Glutamatergic neuron (in vitro differentiated cells): ENCODE results near the gene POU2F2. TPM values are rescaled to one million over a fixed set of nuclear protein-coding genes. Genes with fewer than 3 reads are reported as not detected.

Experiments used
- DNase-seq: peaks from one replicate; pipeline ENCODE4 v3.0.0; 2022
- H3K27ac Mint-ChIP-seq: one replicate; pipeline ENCODE4 v1.8.0; 2020; ENCODE audit warnings: mild to moderate bottlenecking, mixed read lengths, inconsistent platforms; ENCODE audit not compliant: unreplicated experiment
- H3K27me3 Mint-ChIP-seq: one replicate; pipeline ENCODE4 v1.8.0; 2020; ENCODE audit warnings: mild to moderate bottlenecking, moderate library complexity, mixed read lengths, inconsistent platforms; ENCODE audit not compliant: unreplicated experiment
- H3K36me3 Mint-ChIP-seq: one replicate; pipeline ENCODE4 v1.8.0; 2020; ENCODE audit warnings: mild to moderate bottlenecking, mixed read lengths, inconsistent platforms; ENCODE audit not compliant: unreplicated experiment
- H3K4me1 Mint-ChIP-seq: one replicate; pipeline ENCODE4 v1.8.0; 2020; ENCODE audit warnings: mild to moderate bottlenecking, low read depth, mixed read lengths, inconsistent platforms; ENCODE audit not compliant: unreplicated experiment
- H3K4me3 Mint-ChIP-seq: one replicate; pipeline ENCODE4 v1.8.0; 2020; ENCODE audit warnings: mild to moderate bottlenecking, mixed read lengths, inconsistent platforms; ENCODE audit not compliant: unreplicated experiment
- H3K9me3 Mint-ChIP-seq: one replicate; pipeline ENCODE4 v1.8.0; 2020; ENCODE audit warnings: mild to moderate bottlenecking, moderate library complexity, mixed read lengths, inconsistent platforms; ENCODE audit not compliant: unreplicated experiment
- long read RNA-seq: library from polyadenylated mRNA; unstranded; transcript quantifications from one replicate; pipeline ENCODE4 v2.0.0, GENCODE V29; 2020; ENCODE audit not compliant: unreplicated experiment
- total RNA-seq: library from RNA; stranded (reverse); fragmentation: NEBNext Ultra II Directional; extraction: Animal tissue kit (Norgen Biotek cat#: 25700); gene quantifications from one replicate; pipeline ENCODE4 v1.2.1, GENCODE V29; 2021; ENCODE audit not compliant: unreplicated experiment
- TF ChIP-seq, protein P1 (sequence below): fragments of 200-600 bp; sonication (generic); IDR thresholded peaks from one replicate; pipeline ENCODE4 v1.5.0; 2021; ENCODE audit not compliant: partially characterized antibody, unreplicated experiment

Gene POU2F2
- total RNA-seq, result 53.4 TPM
- long read RNA-seq, partial matches to known transcripts, result 1 of 6 reads
- long read RNA-seq, other reads (novel, unspliced or antisense), result 5 of 6 reads

DNA sequence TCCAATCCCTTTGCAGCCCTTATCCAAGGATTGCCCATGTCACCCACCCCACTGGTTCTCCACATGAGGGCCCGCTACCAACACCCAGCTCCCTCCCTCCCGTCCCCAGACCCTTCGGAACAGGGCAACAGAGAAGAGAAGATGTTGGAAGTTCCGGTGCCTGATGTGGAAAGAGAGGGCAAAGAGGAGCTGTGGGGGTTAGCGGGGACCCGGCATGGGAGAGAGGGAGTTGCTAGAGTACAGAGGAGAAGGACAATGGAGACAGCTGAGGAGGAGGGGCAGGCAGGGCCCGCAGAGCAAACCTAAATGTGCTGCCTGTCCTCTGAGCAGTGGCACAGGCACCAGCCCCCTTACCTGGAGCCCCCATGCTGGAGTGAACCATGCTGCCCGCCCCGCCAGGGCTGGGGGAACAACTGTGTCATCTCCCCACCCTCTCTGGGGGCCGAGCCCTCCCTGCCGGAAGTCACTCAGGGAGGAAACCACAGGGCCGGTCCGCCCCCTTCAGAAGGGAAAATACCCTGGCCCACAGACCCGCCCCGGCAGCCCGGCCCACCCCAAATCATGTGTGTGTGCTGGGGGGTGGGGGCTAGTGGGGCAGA lies at the start of gene POU2F2:
TSS of gene POU2F2 (minus strand) at position 417 of the 599 bp plus-strand sequence. CDS start at position 382, 35 bp downstream.
- Mint-ChIP-seq H3K9me3 (peaks cover 24% of the 10 kb centered on the region), H3K4me3 (peak within 1 kb of the TSS; percentile 76), H3K27ac (peak within 1 kb of the TSS; percentile 52), H3K27me3 (peaks cover 25% of the 10 kb centered on the region), H3K4me1 (peaks cover 36% of the 10 kb centered on the region), H3K36me3 (no peaks in the 10 kb centered on the region)
- TF ChIP-seq, protein P1, sequence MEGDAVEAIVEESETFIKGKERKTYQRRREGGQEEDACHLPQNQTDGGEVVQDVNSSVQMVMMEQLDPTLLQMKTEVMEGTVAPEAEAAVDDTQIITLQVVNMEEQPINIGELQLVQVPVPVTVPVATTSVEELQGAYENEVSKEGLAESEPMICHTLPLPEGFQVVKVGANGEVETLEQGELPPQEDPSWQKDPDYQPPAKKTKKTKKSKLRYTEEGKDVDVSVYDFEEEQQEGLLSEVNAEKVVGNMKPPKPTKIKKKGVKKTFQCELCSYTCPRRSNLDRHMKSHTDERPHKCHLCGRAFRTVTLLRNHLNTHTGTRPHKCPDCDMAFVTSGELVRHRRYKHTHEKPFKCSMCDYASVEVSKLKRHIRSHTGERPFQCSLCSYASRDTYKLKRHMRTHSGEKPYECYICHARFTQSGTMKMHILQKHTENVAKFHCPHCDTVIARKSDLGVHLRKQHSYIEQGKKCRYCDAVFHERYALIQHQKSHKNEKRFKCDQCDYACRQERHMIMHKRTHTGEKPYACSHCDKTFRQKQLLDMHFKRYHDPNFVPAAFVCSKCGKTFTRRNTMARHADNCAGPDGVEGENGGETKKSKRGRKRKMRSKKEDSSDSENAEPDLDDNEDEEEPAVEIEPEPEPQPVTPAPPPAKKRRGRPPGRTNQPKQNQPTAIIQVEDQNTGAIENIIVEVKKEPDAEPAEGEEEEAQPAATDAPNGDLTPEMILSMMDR, result no peak
- DNase-seq, result no peak

DNA sequence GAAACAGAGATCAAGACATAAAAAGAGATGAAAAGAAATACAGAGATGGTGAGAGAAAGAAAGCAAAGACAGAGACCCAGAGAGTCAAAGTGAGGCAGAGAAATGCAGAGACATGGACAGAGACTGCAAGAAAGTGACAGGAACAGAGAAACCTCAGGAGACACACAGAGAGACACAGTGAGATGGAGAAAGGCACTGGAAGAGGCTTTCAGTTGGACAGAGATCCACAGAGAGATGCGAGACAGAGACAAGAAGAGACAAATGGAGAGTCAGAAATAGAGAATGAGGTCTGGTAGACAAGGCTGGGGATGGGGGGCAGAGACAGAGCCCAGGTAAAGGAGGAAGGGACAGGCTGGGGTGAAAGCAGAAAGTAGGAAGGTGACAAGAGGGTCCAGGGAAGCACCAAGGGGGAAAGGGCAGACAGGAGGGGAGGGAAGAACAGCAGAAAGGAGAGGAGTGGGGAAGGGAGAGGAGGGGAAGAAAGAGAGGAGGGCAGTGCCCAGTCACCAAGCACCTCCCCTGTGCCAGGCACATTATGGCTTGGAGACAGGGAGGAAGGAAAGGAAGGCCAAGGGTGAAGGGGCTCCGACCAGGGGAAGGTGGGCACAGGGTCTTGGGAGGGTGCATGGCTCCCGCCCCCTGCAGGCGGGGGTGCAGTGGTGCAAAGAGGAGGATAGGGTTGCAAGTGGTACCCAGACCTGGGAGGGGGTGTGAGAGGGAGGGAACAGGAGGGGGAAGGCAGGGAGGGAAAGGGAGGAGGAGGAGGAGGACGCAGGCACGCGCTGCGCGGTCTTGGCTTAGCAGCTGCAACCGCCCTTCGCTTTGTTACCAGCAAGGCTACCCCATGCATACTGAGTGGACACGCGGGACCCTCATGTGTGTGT lies 46.8 kb upstream of the POU2F2 start:
- Mint-ChIP-seq H3K9me3 (peaks cover 20% of the 10 kb centered on the region), H3K36me3 (no peaks in the 10 kb centered on the region), H3K27me3 (peaks cover 21% of the 10 kb centered on the region), H3K4me1 (peaks cover 36% of the 10 kb centered on the region), H3K4me3 (peak overlapping the region; percentile 22), H3K27ac (no peak overlapping the region)
- TF ChIP-seq, protein P1, result peak; percentile 77
- peak; percentile 76 for DNase-seq

DNA sequence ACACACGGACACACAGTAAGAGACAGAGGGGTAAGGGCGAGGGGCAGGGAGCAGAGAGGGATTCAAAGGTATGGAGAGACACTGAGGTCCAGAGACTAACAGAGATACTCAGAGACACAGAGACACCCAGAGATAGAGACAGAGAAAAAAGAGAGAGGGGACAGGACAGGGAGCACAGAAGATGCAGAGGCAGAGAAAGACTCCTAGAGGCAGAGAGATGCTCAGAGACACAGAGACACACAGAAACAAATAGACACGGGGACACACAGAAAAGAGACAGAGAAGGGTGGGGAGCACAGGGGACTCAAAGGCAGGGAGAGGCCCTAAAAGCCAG lies 45.4 kb upstream of the POU2F2 start:
- H3K4me1 Mint-ChIP-seq, result peaks cover 42% of the 10 kb centered on the region
- peaks cover 21% of the 10 kb centered on the region for H3K27me3 Mint-ChIP-seq
- H3K9me3 Mint-ChIP-seq, result peaks cover 23% of the 10 kb centered on the region
- H3K36me3 Mint-ChIP-seq, result no peaks in the 10 kb centered on the region
- H3K27ac Mint-ChIP-seq, result no peak overlapping the region
- no peak overlapping the region for H3K4me3 Mint-ChIP-seq
- DNase-seq, result no peak
- TF ChIP-seq, protein P1, result no peak

DNA sequence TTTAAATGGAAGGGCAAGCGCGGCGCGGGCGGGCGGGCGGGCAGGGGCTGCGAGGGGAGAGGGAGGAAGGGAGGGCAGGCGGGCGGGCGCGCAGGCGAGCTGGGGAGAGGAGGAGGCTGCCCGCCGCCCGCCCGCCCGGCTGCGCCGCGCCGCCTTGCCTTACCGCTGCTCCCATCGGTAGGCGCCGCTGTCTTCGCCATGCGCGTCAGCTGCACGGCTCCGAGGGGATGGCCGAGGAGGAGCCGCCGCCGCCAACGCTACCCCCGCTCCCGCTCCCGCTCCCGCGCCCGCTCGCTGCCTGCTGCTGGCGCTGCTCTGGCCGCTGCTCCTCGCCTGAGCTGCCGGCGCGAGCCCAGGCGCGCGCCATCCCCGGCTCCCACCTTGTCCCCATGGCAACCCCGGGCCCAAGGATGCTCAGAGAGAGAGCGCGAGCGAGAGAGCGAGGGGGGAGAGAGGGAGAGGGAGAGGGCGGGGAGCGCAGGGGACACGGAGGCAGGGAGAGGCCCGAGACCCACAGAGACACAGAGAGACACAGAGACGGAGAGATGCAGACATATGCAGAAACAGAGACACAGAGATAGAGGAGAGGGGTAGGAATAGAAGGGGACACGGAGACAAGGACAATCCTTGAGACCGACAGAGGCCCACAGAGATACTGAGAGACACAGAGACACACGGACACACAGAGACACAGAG lies 44.9 kb upstream of the POU2F2 start:
- TF ChIP-seq, protein P1, result no peak
- no peaks in the 10 kb centered on the region for H3K36me3 Mint-ChIP-seq
- no peak overlapping the region for H3K4me3 Mint-ChIP-seq
- H3K9me3 Mint-ChIP-seq, result peaks cover 26% of the 10 kb centered on the region
- peaks cover 21% of the 10 kb centered on the region for H3K27me3 Mint-ChIP-seq
- H3K27ac Mint-ChIP-seq, result no peak overlapping the region
- peak; percentile 95 for DNase-seq
- peaks cover 43% of the 10 kb centered on the region for H3K4me1 Mint-ChIP-seq
